C4-2B (cell line): ENCODE data around the gene MAN1A2.
"Not testable (repeated sequence)": the region's sequence is repeated elsewhere in the genome, so short reads cannot be mapped to it uniquely, and the experiment has no call there.

Source experiments
- H3K27ac ChIP-seq: fragments of 450-650 bp; 2 replicates; pipeline ENCODE4 v1.5.1; 2017
- ZFX ChIP-seq: fragments of 450-650 bp; IDR thresholded peaks from 2 replicates; pipeline ENCODE4 v1.6.1; 2017
- TF ChIP-seq, protein P1 (sequence below): fragments of 450-650 bp; conservative IDR thresholded peaks from 2 replicates; pipeline ENCODE4 v1.5.1; 2017; ENCODE audit warnings: mild to moderate bottlenecking

The MAN1A2 gene

DNA sequence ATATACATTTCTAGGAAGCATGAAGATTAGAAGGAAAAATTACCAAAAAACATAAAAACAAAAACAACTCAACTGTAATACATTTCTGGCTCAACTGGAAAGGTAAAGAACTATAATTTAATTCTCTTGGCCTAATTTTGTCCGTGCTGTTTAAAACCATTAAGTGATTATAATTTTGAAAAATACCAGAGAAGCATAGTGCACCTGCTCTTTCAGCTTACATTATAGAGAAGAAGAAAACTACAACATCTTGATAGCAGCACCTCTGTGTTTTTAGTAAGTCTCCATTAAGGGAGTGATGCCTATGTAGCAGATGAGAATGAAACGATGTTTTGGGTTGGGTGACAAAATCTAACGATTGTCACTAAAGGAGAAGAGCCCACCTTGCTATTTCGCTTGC is 19.3 kb upstream of the MAN1A2 start:
- no peak for TF ChIP-seq ZFX
- TF ChIP-seq, protein P1, sequence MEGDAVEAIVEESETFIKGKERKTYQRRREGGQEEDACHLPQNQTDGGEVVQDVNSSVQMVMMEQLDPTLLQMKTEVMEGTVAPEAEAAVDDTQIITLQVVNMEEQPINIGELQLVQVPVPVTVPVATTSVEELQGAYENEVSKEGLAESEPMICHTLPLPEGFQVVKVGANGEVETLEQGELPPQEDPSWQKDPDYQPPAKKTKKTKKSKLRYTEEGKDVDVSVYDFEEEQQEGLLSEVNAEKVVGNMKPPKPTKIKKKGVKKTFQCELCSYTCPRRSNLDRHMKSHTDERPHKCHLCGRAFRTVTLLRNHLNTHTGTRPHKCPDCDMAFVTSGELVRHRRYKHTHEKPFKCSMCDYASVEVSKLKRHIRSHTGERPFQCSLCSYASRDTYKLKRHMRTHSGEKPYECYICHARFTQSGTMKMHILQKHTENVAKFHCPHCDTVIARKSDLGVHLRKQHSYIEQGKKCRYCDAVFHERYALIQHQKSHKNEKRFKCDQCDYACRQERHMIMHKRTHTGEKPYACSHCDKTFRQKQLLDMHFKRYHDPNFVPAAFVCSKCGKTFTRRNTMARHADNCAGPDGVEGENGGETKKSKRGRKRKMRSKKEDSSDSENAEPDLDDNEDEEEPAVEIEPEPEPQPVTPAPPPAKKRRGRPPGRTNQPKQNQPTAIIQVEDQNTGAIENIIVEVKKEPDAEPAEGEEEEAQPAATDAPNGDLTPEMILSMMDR = no peak
- no peak overlapping the region for H3K27ac ChIP-seq

DNA sequence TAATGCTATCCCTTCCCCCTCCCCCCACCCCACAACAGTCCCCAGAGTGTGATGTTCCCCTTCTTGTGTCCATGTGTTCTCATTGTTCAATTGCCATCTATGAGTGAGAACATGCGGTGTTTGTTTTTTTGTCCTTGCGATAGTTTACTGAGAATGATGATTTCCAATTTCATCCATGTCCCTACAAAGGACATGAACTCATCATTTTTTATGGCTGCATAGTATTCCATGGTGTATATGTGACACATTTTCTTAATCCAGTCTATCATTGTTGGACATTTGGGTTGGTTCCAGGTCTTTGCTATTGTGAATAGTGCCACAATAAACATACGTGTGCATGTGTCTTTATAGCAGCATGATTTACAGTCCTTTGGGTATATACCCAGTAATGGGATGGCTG is 14.6 kb upstream of the MAN1A2 start:
- not testable (repeated sequence) for H3K27ac ChIP-seq

DNA sequence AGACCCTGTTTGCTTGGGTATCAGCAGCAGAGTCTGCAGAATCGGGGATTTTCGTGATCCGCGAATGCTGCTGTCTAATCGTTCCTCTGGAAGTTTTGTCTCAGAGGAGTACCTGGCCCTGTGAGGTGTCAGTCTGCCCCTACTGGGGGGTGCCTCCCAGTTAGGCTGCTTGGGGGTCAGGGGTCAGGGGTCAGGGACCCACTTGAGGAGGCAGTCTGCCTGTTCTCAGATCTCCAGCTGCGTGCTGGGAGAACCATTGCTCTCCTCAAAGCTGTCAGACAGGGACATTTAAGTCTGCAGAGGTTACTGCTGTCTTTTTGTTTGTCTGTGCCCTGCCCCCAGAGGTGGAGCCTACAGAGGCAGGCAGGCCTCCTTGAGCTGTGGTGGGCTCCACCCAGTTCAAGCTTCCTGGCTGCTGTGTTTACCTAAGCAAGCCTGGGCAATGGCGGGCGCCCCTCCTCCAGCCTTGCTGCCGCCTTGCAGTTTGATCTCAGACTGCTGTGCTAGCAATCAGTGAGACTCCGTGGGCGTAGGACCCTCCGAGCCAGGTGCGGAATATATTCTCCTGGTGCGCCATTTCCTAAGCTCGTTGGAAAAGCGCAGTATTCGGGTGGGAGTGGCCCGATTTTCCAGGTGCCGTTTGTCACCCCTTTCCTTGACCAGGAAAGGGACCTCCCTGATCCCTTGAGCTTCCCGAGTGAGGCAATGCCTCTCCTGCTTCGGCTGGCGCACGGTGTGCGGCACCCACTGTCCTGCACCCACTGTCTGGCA is 9.2 kb upstream of the MAN1A2 start:
- H3K27ac ChIP-seq = not testable (repeated sequence)

DNA sequence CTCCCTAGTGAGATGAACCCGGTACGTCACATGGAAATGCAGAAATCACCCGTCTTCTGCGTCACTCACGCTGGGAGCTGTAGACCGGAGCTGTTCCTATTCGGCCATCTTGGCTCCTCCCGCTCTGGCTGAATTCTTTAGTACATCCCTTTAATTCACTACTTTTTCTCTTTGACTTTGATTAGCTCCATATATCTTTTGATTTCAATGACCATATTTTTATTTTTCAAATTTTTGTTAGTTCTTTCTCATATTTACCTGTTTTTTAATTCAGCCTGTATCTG is 8.7 kb upstream of the MAN1A2 start:
- not testable (repeated sequence) for H3K27ac ChIP-seq

DNA sequence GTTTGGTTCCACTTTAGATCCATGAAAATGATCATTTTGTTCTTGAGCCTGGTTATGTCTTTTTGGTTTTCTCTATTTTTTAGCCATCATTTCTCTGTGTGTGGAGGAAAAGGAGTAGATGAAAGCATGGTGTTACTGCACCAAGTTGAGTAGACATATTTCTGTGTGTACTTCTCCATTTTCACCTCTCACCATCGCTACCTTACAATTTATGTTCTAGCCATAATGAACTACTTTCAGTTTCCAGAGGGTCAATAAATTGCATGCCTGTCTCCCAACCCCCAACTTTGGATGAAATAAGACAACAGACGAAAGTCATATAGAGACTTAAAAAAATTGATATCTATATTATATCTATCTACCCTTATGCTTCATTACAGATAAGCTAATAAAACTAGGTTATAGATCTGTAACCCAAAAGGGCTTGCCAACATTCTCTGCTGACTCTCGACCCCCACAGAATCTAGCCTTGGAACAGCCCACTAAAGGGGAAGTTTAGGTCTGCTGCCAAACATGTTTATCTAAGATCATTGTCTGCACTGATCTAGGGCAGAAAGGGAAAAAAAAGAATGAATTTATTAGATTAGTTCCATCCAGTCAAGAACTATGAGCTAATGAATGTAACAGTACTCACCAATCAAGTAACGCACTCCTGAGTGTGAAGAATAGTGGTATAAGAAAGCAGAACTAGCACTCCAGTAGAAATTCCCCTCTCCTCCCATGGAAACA is 7.5 kb upstream of the MAN1A2 start:
- no peak for TF ChIP-seq ZFX
- TF ChIP-seq, protein P1 = no peak
- no peak overlapping the region for H3K27ac ChIP-seq

DNA sequence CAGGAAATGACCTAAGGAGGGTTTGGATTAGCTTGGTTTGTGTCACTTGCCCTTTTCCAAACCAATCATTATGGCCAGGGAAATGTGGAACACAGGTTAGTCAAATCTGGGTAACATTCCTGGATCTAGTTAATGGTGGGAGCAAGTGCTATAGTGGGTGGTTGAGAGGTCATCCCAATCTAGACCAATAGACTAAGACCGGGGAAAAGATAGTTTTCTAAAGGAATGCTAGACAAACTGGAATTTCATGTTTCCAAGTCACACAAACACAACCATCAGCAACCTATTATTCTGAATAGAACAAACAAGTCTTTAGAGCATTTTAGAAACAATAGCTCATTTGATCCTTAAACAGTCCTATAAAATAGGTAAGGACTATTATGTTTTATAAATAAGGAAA is 4.3 kb upstream of the MAN1A2 start:
- no peak overlapping the region for H3K27ac ChIP-seq
- TF ChIP-seq ZFX = no peak
- TF ChIP-seq, protein P1 = no peak

DNA sequence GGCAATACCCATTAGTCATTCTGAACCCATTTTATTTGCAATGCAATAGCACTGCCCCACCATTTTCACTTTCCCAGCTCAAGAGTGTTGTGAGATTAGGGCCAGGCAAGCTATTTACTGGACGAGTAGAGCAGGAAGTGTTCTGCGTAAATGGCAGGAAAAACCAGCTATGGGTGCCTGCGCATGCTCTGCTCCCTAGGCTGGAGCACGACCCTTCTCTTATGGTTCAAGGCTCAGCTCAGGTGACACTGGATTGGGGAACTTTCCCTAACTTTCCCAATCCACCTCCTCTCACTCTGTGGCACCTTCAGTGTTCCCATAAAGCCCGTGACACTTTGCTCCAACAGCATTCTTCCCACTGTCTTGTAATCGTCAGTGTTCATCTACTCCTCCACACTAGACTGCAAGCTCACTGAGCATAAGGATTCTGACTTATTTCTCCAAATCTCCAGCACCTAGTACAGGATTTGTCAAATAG is 3.6 kb upstream of the MAN1A2 start:
- H3K27ac ChIP-seq = peak overlapping the region; percentile 45
- no peak for TF ChIP-seq ZFX
- TF ChIP-seq, protein P1 = no peak

DNA sequence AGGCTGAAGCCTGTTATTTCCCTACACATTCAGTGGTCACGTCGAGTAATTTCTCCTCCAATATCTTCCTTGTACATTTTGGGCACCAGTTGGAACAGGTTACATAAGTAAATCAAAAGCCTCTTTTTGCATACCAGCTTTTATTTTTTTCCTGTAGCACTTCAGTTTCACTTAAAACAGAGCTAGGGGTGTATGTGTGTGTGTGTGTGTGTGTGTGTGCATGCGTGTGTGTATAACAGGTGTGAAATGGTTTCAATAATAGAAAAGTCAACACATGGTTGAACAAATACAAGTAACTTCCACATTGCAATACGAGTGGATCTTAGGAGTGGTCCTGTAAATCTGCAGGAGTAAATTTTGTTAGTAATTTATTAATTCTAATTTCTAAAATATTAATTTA is 3.0 kb upstream of the MAN1A2 start:
- TF ChIP-seq ZFX = no peak
- TF ChIP-seq, protein P1 = no peak
- no peak overlapping the region; the same call in 1 of the 2 replicates for H3K27ac ChIP-seq
